Activated CD4-positive, alpha-beta T cell treated with anti-CD3 and anti-CD28 coated beads, Interleukin-2, amount 50 U/mL, for 4 hours (primary cell): ENCODE results near the gene ST6GALNAC6.
"Not testable (repeated sequence)": the region's sequence is repeated elsewhere in the genome, so short reads cannot be mapped to it uniquely, and the experiment has no call there.

Source experiments
- DNase-seq, 2 experiments: peaks; one replicate each; pipeline ENCODE4 v3.0.0-alpha.2; 2020

The ST6GALNAC6 gene

GRCh38 chr9:127870887-127871286 lies 28.5 kb downstream of the ST6GALNAC6 start:
- DNase-seq, result no peak

- not testable (repeated sequence) for DNase-seq
Observed at GRCh38 chr9:127870153-127870491, 29.3 kb downstream of the ST6GALNAC6 start.

GRCh38 chr9:127869310-127870152 lies 29.9 kb downstream of the ST6GALNAC6 start:
- peak; percentile 72 to 73 for DNase-seq

DNA sequence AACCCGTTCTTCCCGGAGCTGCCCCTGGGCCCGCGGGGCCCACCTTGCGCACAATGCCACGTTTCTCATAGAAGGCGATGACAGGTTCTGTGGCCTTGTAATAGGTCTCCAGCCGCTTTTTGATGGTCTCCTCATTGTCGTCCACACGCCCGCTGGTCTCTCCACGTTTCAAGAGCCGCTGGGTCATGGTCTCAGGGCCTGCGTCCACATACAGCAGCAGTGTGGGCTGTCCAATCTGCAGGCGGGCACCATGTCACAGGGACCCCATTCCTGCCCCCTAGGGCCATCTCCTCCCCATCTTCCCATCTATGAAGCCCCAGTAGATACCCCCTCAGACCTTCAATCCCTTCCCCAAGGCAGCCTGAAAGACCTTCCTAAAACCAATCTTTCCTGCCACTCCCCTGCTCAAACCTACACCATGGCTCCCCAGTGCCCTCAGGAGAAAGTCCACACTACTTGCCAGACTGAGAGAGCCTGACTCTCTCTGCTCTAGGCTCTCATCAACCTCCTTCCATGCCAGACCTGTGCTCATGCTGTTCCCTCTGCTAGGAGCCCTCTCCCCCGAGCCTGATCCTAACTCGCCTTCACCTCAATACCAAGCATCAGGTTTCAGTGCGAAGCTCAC lies 31.0 kb downstream of the ST6GALNAC6 start:
- DNase-seq, result no peak

GRCh38 chr9:127867356-127868277 lies 31.8 kb downstream of the ST6GALNAC6 start:
- no peak for DNase-seq

DNA sequence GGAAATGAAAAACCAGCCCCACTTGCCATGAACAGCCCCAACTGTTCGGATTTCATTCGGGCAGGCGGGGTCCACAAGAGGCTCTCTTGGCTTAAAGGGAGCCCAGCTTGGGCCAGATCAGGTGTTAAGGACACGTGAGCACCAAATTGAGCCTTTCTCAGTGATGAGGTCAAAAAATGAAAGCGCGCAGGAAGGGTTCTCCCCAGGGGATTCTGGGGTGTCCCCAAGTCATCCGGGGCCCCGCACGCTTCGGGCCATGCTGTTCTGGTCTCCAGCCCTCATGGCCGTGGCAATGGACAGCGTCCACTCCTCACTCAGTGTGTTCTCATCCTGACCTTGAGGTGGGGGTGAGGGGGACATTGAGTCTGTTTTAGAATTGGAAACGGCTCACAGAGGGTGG lies 32.9 kb downstream of the ST6GALNAC6 start:
- DNase-seq, result no peak

DNA sequence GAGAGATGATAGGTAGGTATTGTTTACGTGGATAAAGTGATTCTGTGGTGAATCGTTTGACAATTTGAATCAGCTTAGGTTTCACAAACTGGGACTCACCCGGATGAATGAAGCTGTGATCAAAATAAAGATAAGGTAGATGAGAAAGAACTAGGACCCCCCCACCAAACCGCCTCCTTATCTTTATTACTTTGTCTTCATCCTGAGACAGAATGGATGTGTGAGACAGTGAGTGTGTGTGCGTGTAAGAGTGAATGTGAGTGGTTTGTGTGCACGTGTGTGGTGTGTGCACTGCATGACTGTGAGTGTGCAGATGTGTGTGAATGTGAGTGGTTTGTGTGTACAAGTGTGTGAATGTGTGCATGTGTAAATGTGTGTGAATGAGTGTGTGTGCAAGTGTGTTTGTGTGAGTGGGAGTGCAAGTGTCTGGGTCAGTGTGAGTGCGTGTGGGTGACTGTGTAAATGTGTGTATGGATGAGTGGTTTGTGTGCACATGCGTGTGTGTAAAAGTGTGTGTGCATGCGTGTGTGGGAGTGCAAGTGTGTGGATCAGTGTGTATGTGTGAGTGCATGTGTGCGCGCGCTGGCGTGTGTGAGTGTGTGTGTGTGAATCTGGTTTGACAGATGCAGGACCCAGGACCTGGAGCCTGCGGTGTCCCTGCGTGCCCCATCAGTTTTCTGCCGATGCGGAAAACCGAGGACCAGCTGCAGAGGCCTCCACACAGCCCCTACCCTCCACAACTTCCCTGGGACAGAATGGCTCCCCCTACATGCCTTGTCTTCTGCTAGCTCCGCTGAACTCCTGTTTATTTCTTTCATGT lies 33.5 kb downstream of the ST6GALNAC6 start:
- DNase-seq, result no peak

- DNase-seq, result no peak
Observed at GRCh38 chr9:127863191-127863621, 36.2 kb downstream of the ST6GALNAC6 start.

GRCh38 chr9:127862075-127863011 lies 37.1 kb downstream of the ST6GALNAC6 start:
- DNase-seq, result peak in 1 of 2 experiments; percentile 10

DNA sequence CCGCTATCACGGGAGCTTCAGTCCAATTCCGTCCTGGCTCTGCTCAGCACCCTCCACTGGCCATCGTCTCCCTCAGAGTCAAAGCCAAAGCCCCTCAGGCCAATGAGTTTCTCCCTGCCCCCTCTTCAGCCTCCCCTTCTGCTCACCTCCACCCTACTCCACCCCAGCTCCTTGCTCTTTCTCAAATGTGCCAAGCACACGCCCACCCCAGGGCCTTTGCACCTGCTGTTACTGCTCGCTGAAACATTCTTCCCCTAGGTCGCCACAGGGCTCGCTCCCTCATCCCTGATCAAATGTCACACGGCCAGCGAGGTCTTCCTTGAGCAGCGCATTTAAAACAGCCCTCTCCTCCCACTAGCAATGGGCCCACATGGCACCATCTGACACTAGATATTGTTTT lies 38.6 kb downstream of the ST6GALNAC6 start:
- no peak for DNase-seq

GRCh38 chr9:127860260-127860659 lies 39.1 kb downstream of the ST6GALNAC6 start:
- no peak for DNase-seq

GRCh38 chr9:127858041-127858512 lies 41.3 kb downstream of the ST6GALNAC6 start:
- no peak for DNase-seq

DNA sequence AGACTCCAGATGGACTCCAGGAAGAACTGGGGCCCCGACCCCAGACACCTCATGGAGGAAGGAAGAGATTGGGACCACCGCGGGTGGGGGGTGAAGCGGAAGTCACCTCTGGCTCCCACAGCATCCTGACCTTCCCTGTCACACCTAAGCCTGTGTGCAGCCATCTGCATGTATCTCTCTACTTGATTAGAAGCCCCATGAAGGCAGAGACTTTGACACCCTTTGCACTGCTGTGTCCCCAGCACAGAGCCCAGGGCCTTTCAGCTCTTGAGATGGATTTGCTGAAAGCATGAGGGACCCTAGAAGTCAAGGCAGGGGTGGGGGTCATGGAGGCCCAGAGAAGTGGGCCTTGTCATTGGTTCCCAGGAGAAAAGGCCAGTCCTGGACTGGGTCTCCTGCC lies 42.1 kb downstream of the ST6GALNAC6 start:
- no peak for DNase-seq

GRCh38 chr9:127856729-127857116 lies 42.7 kb downstream of the ST6GALNAC6 start:
- no peak for DNase-seq

DNA sequence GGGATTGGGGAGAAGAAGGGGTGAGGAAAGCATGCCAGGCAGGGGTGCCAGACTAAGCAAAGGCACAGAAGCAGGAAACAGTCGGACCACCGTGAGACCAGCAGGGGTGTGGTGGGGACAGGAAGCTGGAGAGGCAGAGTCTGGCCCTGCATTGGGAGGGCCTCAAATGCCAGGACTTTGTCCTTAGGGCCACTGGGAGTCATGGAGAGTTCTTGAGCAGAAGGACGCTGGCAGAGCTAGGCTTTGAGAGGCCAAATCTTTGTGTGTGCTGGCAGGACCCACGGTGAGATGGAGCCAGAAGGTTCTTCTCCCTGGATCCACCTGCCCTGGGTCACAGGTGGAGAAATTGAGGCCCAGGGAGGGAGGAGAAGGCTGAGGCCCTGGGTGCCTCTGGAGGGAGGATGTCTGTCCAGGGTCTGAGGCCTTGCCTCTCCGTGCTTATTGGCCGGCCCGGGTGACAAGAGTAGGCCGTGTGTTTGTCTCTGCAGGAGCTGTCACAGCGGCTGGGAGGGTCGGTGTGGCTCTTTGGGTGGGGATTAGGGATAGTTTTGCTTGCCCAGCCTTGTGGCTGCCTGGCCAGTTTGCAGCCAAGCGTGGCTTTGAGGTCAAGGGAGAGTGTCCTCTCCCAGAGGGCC lies 43.2 kb downstream of the ST6GALNAC6 start:
- no peak for DNase-seq

DNA sequence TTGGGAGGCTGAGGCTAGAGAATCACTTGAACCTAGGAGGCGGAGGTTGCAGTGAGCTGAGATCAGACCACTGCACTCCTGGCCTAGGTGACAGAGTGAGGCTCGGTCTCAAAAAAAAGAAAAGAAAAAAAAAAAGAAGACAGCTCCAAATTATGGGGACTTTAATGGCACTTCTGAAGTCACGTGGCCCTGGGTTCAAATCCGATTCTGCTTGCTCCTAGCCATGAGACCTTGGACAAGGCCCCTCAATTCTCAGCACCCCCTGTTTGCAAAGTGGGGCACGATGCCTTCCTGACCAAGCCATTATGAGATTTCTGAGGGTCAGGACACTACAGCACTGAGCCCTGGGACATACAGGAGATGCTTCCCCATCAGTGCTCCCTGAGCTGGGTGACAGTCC lies 43.9 kb downstream of the ST6GALNAC6 start:
- DNase-seq, result no peak

DNA sequence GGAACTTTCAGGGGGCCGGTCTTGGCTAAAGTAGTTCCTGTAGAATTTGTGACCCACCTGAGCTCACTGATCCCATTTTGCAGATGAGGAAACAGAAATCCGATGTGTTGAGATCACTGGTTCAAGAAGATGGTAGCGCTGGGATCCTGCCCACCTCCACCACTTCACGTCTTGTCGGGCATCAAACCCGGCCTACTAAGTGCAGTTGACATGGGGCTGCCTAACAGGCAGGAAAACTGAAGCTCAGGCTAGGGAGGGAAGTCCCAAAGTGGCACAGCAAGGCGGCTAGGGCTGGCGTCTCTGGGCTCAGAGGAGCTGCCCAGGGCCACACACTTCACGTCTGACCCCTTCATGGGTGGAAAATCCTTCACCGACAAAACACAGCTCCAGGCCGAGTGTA lies 44.4 kb downstream of the ST6GALNAC6 start:
- no peak for DNase-seq

GRCh38 chr9:127854184-127854806 lies 45.1 kb downstream of the ST6GALNAC6 start, which contains the start of gene ENG:
Gene ENG, minus strand, starts transcription at chr9:127854658. Its CDS starts 303 bp downstream, at chr9:127854355.
- peak in 1 of 2 experiments; percentile 13 for DNase-seq

DNA sequence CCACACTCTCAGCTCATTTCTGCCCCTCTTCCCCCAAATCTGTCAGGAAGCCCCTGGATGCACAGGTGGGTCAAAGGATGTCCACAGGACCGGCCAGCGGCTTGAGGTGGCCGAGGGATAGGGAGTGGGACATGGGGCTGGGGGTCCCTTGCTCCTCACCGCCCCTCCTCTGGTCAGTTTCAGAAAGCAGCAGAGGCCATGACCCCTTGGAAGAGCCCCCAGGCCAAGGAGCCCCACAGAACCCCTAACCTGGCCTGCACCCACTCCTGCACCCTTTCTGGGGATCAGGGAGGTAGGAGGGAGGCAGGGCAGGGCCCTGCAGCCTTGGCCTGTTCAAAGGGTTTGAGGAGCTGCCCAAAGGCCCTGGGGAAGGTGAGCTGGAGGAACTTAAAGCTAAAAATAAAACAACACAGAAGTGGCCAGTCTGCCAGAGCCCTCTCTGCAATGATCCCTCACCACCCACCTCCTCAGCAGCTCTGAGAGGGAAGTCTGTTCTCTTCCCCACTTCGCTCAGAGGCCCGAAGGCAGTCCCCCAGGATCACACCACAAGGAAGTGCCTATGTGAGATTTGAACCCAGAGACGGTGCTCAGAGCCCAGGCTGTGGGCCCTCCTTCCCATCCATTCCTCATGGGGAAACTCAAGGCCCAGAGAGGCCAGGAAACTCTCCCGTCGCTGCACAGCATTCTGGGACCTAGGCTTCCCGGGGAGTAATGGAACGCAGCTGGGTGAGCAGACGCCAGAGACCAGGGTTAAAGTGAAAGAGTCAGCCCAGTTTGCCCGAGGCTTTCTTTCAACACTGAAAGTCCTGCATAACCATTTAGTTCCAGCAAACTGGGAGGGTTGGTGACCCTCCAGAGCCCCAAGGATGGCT lies 45.9 kb downstream of the ST6GALNAC6 start:
- DNase-seq, result no peak
